ENCODE data around the gene ALG10B.

The ALG10B gene

GRCh38 chr12:38374751-38375150 lies 58.2 kb downstream of the ALG10B start:
- no peak for DNase-seq (ENCODE audit: low read depth in 2 of 2)

All from stimulated activated CD8-positive, alpha-beta memory T cell treated with anti-CD3 and anti-CD28 coated beads, Interleukin-2, amount 100 ng/mL, for 48 hours (primary cell).